Measurements from ENCODE around the gene OR4E2.
A peak's percentile ranks its signal among the peaks of the same experiment; 100 is the strongest.

The OR4E2 gene

DNA sequence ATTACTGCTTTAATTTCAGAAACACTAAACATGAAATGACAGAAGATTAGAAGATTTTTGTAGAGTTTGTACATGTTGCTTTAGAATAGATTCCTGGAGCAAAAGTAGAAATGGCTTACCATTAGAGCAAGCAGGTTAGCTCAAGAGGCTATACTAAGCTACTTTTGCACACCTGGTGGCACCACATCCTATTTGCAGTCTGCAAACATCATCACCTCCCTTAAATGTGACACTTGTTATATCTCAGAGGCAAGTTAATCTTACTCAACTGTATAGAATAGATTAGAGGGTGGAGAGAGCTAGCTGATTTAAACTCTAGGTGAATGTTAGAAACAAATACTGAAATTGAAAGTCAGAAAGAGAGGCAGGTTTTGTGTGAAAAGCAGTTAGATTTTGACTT, 50.7 kb downstream of the OR4E2 start:
- Histone ChIP-seq H2AFZ (ENCODE audit: low read length) (no peak overlapping the region), H3K27me3 (ENCODE audit: control insufficient read depth in 3 of 3, insufficient read depth in 3 of 3, low read depth in 1 of 3, low read length in 3 of 3) (no peaks in the 10 kb centered on the region), H3K4me2 (ENCODE audit: insufficient read depth, low read length, poor library complexity, severe bottlenecking) (no peak overlapping the region), H4K8ac (ENCODE audit: low read depth, low read length) (no peak overlapping the region), H2BK120ac (ENCODE audit: low read depth, low read length) (no peak overlapping the region), H3K18ac (ENCODE audit: low read length) (no peak overlapping the region), H3K4ac (ENCODE audit: low read length) (no peak overlapping the region), H2AK5ac (ENCODE audit: low read depth, low read length) (no peak overlapping the region), H3K9ac (ENCODE audit: low read depth, low read length, poor library complexity) (no peak overlapping the region), H3K36me3 (replicated peaks in 1 of 2; ENCODE audit: control insufficient read depth in 2 of 2, insufficient read depth in 2 of 2, low read length in 2 of 2) (no peaks in the 10 kb centered on the region), H2BK15ac (ENCODE audit: low read length) (no peak overlapping the region), H3K14ac (ENCODE audit: low read length) (no peak overlapping the region), H2BK5ac (ENCODE audit: low read length) (no peak overlapping the region), H3K9me3 (replicated peaks in 1 of 2; ENCODE audit: control insufficient read depth in 2 of 2, insufficient read depth in 1 of 2, low read depth in 1 of 2, low read length in 2 of 2) (no peaks in the 10 kb centered on the region), H4K91ac (ENCODE audit: low read depth, low read length, poor library complexity) (no peak overlapping the region), H3K79me1 (ENCODE audit: low read depth, low read length) (no peaks in the 10 kb centered on the region), H3K27ac (replicated peaks; ENCODE audit: low read length) (no peak overlapping the region), H3K4me3 (ENCODE audit: low read length in 2 of 2) (no peak overlapping the region), H2BK12ac (ENCODE audit: low read length) (no peak overlapping the region), H3K4me1 (ENCODE audit: control insufficient read depth in 2 of 2, insufficient read depth in 1 of 2, low read depth in 1 of 2, low read length in 2 of 2) (no peaks in the 10 kb centered on the region), H3K23ac (ENCODE audit: low read depth, low read length, poor library complexity) (no peak overlapping the region)
- DNase-seq (ENCODE audit: low spot score) = no peak

GRCh38 chr14:21711360-21711961, 57.8 kb downstream of the OR4E2 start:
- no peak overlapping the region for H3K23ac ChIP-seq (ENCODE audit: low read depth, low read length, poor library complexity)
- H2AFZ ChIP-seq (ENCODE audit: low read length) = no peak overlapping the region
- H2BK5ac ChIP-seq (ENCODE audit: low read length) = no peak overlapping the region
- H4K91ac ChIP-seq (ENCODE audit: low read depth, low read length, poor library complexity) = no peak overlapping the region
- WGBS, 2 donors (ENCODE audit: extremely low coverage in 2 of 2, insufficient read length in 2 of 2, insufficient replicate concordance in 1 of 2) = 100% methylated on average over 1 of the region's 3 CpGs; no CpG with 5 or more reads in 1 of the 2 donors
- DNase-seq (ENCODE audit: low spot score) = peak; percentile 30
- no peak overlapping the region for H3K4me2 ChIP-seq (ENCODE audit: insufficient read depth, low read length, poor library complexity, severe bottlenecking)
- H3K4me1 ChIP-seq (ENCODE audit: control insufficient read depth in 2 of 2, insufficient read depth in 1 of 2, low read depth in 1 of 2, low read length in 2 of 2) = no peaks in the 10 kb centered on the region
- no peak overlapping the region for H2BK12ac ChIP-seq (ENCODE audit: low read length)
- no peak overlapping the region for H3K4me3 ChIP-seq (ENCODE audit: low read length in 2 of 2)
- no peak overlapping the region for H3K4ac ChIP-seq (ENCODE audit: low read length)
- no peaks in the 10 kb centered on the region for H3K9me3 ChIP-seq (replicated peaks in 1 of 2; ENCODE audit: control insufficient read depth in 2 of 2, insufficient read depth in 1 of 2, low read depth in 1 of 2, low read length in 2 of 2)
- H3K27me3 ChIP-seq (ENCODE audit: control insufficient read depth in 3 of 3, insufficient read depth in 3 of 3, low read depth in 1 of 3, low read length in 3 of 3) = no peaks in the 10 kb centered on the region
- no peak overlapping the region for H3K14ac ChIP-seq (ENCODE audit: low read length)
- H2BK120ac ChIP-seq (ENCODE audit: low read depth, low read length) = no peak overlapping the region
- H3K9ac ChIP-seq (ENCODE audit: low read depth, low read length, poor library complexity) = no peak overlapping the region
- no peak overlapping the region for H3K18ac ChIP-seq (ENCODE audit: low read length)
- no peak overlapping the region for H2AK5ac ChIP-seq (ENCODE audit: low read depth, low read length)
- no peak overlapping the region for H2BK15ac ChIP-seq (ENCODE audit: low read length)
- H3K36me3 ChIP-seq (replicated peaks in 1 of 2; ENCODE audit: control insufficient read depth in 2 of 2, insufficient read depth in 2 of 2, low read length in 2 of 2) = no peaks in the 10 kb centered on the region
- H4K8ac ChIP-seq (ENCODE audit: low read depth, low read length) = no peak overlapping the region
- no peak overlapping the region for H3K27ac ChIP-seq (replicated peaks; ENCODE audit: low read length)
- H3K79me1 ChIP-seq (ENCODE audit: low read depth, low read length) = no peaks in the 10 kb centered on the region

DNA sequence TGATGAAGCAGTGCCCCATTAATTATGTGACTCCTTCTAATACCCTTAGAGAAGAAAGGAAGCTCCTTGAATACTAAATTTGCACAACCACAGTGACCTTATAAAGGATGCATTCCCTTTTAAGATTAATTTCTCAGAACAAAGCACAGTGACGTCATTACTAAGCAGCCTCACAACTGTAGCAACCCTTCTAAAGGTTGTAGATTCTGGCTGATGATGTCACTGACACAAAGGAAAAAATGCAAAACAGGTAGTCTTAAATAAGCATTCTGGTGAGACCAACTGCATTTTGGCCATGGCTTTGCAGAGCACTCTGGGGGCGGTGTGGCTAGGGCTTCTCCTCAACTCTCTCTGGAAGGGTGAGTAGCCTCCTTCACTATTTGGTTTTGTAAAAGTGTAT, 58.4 kb downstream of the OR4E2 start:
- no peak overlapping the region for H2AK5ac ChIP-seq (ENCODE audit: low read depth, low read length)
- no peak overlapping the region for H2BK15ac ChIP-seq (ENCODE audit: low read length)
- H4K91ac ChIP-seq (ENCODE audit: low read depth, low read length, poor library complexity) = no peak overlapping the region
- H2BK120ac ChIP-seq (ENCODE audit: low read depth, low read length) = no peak overlapping the region
- no peak overlapping the region for H3K4me3 ChIP-seq (ENCODE audit: low read length in 2 of 2)
- no peak overlapping the region for H2AFZ ChIP-seq (ENCODE audit: low read length)
- no peaks in the 10 kb centered on the region for H3K9me3 ChIP-seq (replicated peaks in 1 of 2; ENCODE audit: control insufficient read depth in 2 of 2, insufficient read depth in 1 of 2, low read depth in 1 of 2, low read length in 2 of 2)
- H3K23ac ChIP-seq (ENCODE audit: low read depth, low read length, poor library complexity) = no peak overlapping the region
- no peaks in the 10 kb centered on the region for H3K36me3 ChIP-seq (replicated peaks in 1 of 2; ENCODE audit: control insufficient read depth in 2 of 2, insufficient read depth in 2 of 2, low read length in 2 of 2)
- no CpG with 5 or more reads among the region's 2 CpGs for WGBS, 2 donors (ENCODE audit: extremely low coverage in 2 of 2, insufficient read length in 2 of 2, insufficient replicate concordance in 1 of 2)
- H3K4me1 ChIP-seq (ENCODE audit: control insufficient read depth in 2 of 2, insufficient read depth in 1 of 2, low read depth in 1 of 2, low read length in 2 of 2) = no peaks in the 10 kb centered on the region
- H2BK12ac ChIP-seq (ENCODE audit: low read length) = no peak overlapping the region
- no peak overlapping the region for H3K4ac ChIP-seq (ENCODE audit: low read length)
- no peak overlapping the region for H2BK5ac ChIP-seq (ENCODE audit: low read length)
- no peak for DNase-seq (ENCODE audit: low spot score)
- no peak overlapping the region for H3K9ac ChIP-seq (ENCODE audit: low read depth, low read length, poor library complexity)
- no peak overlapping the region for H3K27ac ChIP-seq (replicated peaks; ENCODE audit: low read length)
- H3K27me3 ChIP-seq (ENCODE audit: control insufficient read depth in 3 of 3, insufficient read depth in 3 of 3, low read depth in 1 of 3, low read length in 3 of 3) = peaks cover 0 to 3% (median 0%) of the 10 kb centered on the region in 3 experiments
- no peak overlapping the region for H3K14ac ChIP-seq (ENCODE audit: low read length)
- no peak overlapping the region for H3K4me2 ChIP-seq (ENCODE audit: insufficient read depth, low read length, poor library complexity, severe bottlenecking)
- H3K18ac ChIP-seq (ENCODE audit: low read length) = no peak overlapping the region
- H3K79me1 ChIP-seq (ENCODE audit: low read depth, low read length) = no peaks in the 10 kb centered on the region
- no peak overlapping the region for H4K8ac ChIP-seq (ENCODE audit: low read depth, low read length)

DNA sequence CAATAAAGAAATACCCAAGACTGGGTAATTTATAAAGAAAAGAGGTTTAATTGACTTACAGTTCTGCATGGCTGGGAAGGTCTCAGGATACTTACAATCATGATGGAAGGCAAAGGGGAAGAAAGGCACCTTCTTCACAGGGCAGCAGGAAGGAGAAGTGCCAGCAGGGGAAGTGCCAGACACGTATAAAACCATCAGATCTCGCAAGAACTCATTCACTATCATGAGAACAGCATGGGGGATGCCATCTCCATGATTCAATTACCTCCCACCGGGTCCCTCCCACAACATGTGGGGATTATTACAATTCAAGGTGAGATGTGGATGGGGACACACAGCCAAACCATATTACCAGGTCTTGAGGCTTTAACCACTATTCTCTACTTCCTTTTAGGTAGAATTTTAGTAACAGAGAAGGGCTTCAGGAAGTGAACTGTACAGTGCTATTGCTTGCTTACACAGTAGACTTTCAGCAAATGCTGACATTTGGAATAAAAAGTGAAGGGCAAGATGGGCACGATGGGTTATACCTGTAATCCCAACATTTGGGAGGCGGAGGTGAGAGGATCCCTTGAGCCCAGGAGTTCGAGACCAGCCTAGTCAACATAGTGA, 60.8 kb downstream of the OR4E2 start:
- Histone ChIP-seq H2AFZ (ENCODE audit: low read length) (no peak overlapping the region), H3K23ac (ENCODE audit: low read depth, low read length, poor library complexity) (no peak overlapping the region), H3K79me1 (ENCODE audit: low read depth, low read length) (no peaks in the 10 kb centered on the region), H3K14ac (ENCODE audit: low read length) (no peak overlapping the region), H3K36me3 (replicated peaks in 1 of 2; ENCODE audit: control insufficient read depth in 2 of 2, insufficient read depth in 2 of 2, low read length in 2 of 2) (no peaks in the 10 kb centered on the region), H2AK5ac (ENCODE audit: low read depth, low read length) (no peak overlapping the region), H3K4me2 (ENCODE audit: insufficient read depth, low read length, poor library complexity, severe bottlenecking) (no peak overlapping the region), H2BK15ac (ENCODE audit: low read length) (no peak overlapping the region), H3K4me3 (ENCODE audit: low read length in 2 of 2) (no peak overlapping the region), H3K4me1 (ENCODE audit: control insufficient read depth in 2 of 2, insufficient read depth in 1 of 2, low read depth in 1 of 2, low read length in 2 of 2) (no peaks in the 10 kb centered on the region), H3K4ac (ENCODE audit: low read length) (no peak overlapping the region), H4K91ac (ENCODE audit: low read depth, low read length, poor library complexity) (no peak overlapping the region), H3K18ac (ENCODE audit: low read length) (no peak overlapping the region), H3K9ac (ENCODE audit: low read depth, low read length, poor library complexity) (no peak overlapping the region), H4K8ac (ENCODE audit: low read depth, low read length) (no peak overlapping the region), H3K27me3 (ENCODE audit: control insufficient read depth in 3 of 3, insufficient read depth in 3 of 3, low read depth in 1 of 3, low read length in 3 of 3) (peaks cover 0 to 3% (median 0%) of the 10 kb centered on the region in 3 experiments), H2BK120ac (ENCODE audit: low read depth, low read length) (no peak overlapping the region), H3K9me3 (replicated peaks in 1 of 2; ENCODE audit: control insufficient read depth in 2 of 2, insufficient read depth in 1 of 2, low read depth in 1 of 2, low read length in 2 of 2) (no peaks in the 10 kb centered on the region), H3K27ac (replicated peaks; ENCODE audit: low read length) (no peak overlapping the region), H2BK12ac (ENCODE audit: low read length) (no peak overlapping the region), H2BK5ac (ENCODE audit: low read length) (no peak overlapping the region)
- no CpG with 5 or more reads among the region's 6 CpGs for WGBS, 2 donors (ENCODE audit: extremely low coverage in 2 of 2, insufficient read length in 2 of 2, insufficient replicate concordance in 1 of 2)
- no peak for DNase-seq (ENCODE audit: low spot score)
